Caco-2 (cell line): ENCODE measurements around the gene ANK3. TPM values are rescaled to one million over a fixed set of nuclear protein-coding genes. Genes with fewer than 3 reads are reported as not detected.

ENCODE experiments used
- BruUV-seq: library from RNA; stranded (reverse); fragments of 400-500 nt; replicated peaks from 2 replicates; lab custom pipeline; 2021; lab: Mats Ljungman, UMichigan
- CTCF ChIA-PET: fragments of 300-600 bp; sonication (Branson Sonifier 250); formaldehyde crosslinking; loops from one replicate; lab custom pipeline; 2022; ENCODE audit warnings: antibody characterized with exemption; lab: Charles Lee
- POLR2A ChIA-PET: fragments of 300-600 bp; sonication (Branson Sonifier 250); formaldehyde crosslinking; loops from one replicate; lab custom pipeline; 2022; ENCODE audit warnings: antibody characterized with exemption; lab: Charles Lee
- DNase-seq, 2 experiments: peaks; one replicate each; pipeline versions ENCODE4 v3.0.0 to v3.0.0-alpha.2; 2020 to 2022
- H3K27me3 ChIP-seq: replicated peaks from 2 replicates; pipeline ENCODE4 v1.6.0; 2011; ENCODE audit warnings: low read length; ENCODE audit not compliant: control insufficient read depth, insufficient read depth
- H3K36me3 ChIP-seq: 2 replicates; pipeline ENCODE4 v1.5.1; 2011; ENCODE audit warnings: low read length; ENCODE audit not compliant: control insufficient read depth, insufficient read depth
- H3K4me1 ChIP-seq: fragments of 250-450 bp; sonication (Bioruptor Pico); 2 replicates; pipeline ENCODE4 v1.5.1; 2020; ENCODE audit warnings: mild to moderate bottlenecking
- H3K4me3 ChIP-seq: 2 replicates; pipeline ENCODE4 v1.5.1; 2011; ENCODE audit warnings: low read depth, mild to moderate bottlenecking, control low read depth, low read length
- H3K9me3 ChIP-seq: fragments of 250-450 bp; sonication (Bioruptor Pico); 2 replicates; pipeline ENCODE4 v1.5.1; 2020; ENCODE audit warnings: mild to moderate bottlenecking, moderate library complexity
- H3K27ac Mint-ChIP-seq: one replicate; pipeline ENCODE4 v1.8.0; 2022; ENCODE audit warnings: mixed read lengths; ENCODE audit not compliant: unreplicated experiment
- H3K27me3 Mint-ChIP-seq: one replicate; pipeline ENCODE4 v1.8.0; 2022; ENCODE audit warnings: mixed read lengths; ENCODE audit not compliant: insufficient read depth, unreplicated experiment
- H3K36me3 Mint-ChIP-seq: one replicate; pipeline ENCODE4 v1.8.0; 2022; ENCODE audit warnings: mild to moderate bottlenecking, mixed read lengths; ENCODE audit not compliant: insufficient read depth, unreplicated experiment
- H3K4me1 Mint-ChIP-seq: one replicate; pipeline ENCODE4 v1.8.0; 2022; ENCODE audit warnings: low read depth, mixed read lengths; ENCODE audit not compliant: unreplicated experiment
- H3K4me3 Mint-ChIP-seq: one replicate; pipeline ENCODE4 v1.8.0; 2022; ENCODE audit warnings: mild to moderate bottlenecking, moderate library complexity, mixed read lengths; ENCODE audit not compliant: unreplicated experiment
- H3K9me3 Mint-ChIP-seq: one replicate; pipeline ENCODE4 v1.8.0; 2022; ENCODE audit warnings: mixed read lengths; ENCODE audit not compliant: unreplicated experiment
- CTCF ChIP-seq, 2 experiments: fragments of 200-600 bp in 1 of 2; IDR thresholded peaks; 1 replicate in 1 of 2; 2 replicates in 1 of 2; pipeline versions ENCODE4 v1.5.1 to v1.8.0; 2011 to 2022; ENCODE audit warnings: antibody characterized with exemption in 1 of 2, control low read depth in 1 of 2, inconsistent platforms in 1 of 2, low read depth in 1 of 2, low read length in 1 of 2, mild to moderate bottlenecking in 1 of 2, moderate library complexity in 1 of 2; ENCODE audit not compliant: insufficient read depth in 1 of 2, severe bottlenecking in 1 of 2, unreplicated experiment in 1 of 2
- intact Hi-C: fragments of 100-400 bp; cut with micrococcal nuclease; formaldehyde crosslinking; loops from one replicate; pipeline ENCODE4 v1.10.0; 2022; ENCODE audit not compliant: unreplicated experiment
- total RNA-seq: library from RNA; stranded (reverse); gene quantifications from 2 replicates; pipeline ENCODE4 v1.2.3, GENCODE V29; 2022

Gene ANK3
- total RNA-seq, 1 experiment from 2014 or later: 46.7 TPM

GRCh38 chr10:60069311-60069710, 320.4 kb downstream of the ANK3 start:
- no TSS peak for BruUV-seq
- no peak overlapping the region for H3K27ac Mint-ChIP-seq
- peaks cover 7% of the 10 kb centered on the region for H3K4me1 Mint-ChIP-seq
- intact Hi-C loops: no loop called here
- Histone ChIP-seq H3K4me1 (peaks cover 4% of the 10 kb centered on the region; the same call in 1 of the 2 replicates), H3K27me3 (no peaks in the 10 kb centered on the region), H3K36me3 (no peaks in the 10 kb centered on the region), H3K9me3 (no peaks in the 10 kb centered on the region), H3K4me3 (no peak overlapping the region)
- no peak for DNase-seq
- POLR2A ChIA-PET: no interaction called here
- TF ChIP-seq CTCF (IDR thresholded peaks at IDR 0.05; ENCODE audit: insufficient read depth in 1 of 2, low read depth in 1 of 2, low read length in 1 of 2, severe bottlenecking in 1 of 2, unreplicated experiment in 1 of 2): no peak
- H3K9me3 Mint-ChIP-seq: no peaks in the 10 kb centered on the region
- H3K4me3 Mint-ChIP-seq: no peak overlapping the region
- H3K27me3 Mint-ChIP-seq: no peaks in the 10 kb centered on the region
- H3K36me3 Mint-ChIP-seq: no peaks in the 10 kb centered on the region
- CTCF ChIA-PET: no interaction called here

- TF ChIP-seq CTCF (IDR thresholded peaks at IDR 0.05; ENCODE audit: insufficient read depth in 1 of 2, low read depth in 1 of 2, low read length in 1 of 2, severe bottlenecking in 1 of 2, unreplicated experiment in 1 of 2): no peak
- POLR2A ChIA-PET: no interaction called here
- CTCF ChIA-PET: no interaction called here
- no peak for DNase-seq
- no TSS peak for BruUV-seq
- no peak overlapping the region for H3K27ac Mint-ChIP-seq
- no peaks in the 10 kb centered on the region for H3K36me3 Mint-ChIP-seq
- Histone ChIP-seq H3K27me3 (no peaks in the 10 kb centered on the region), H3K36me3 (no peaks in the 10 kb centered on the region), H3K4me1 (peaks cover 5% of the 10 kb centered on the region), H3K4me3 (no peak overlapping the region), H3K9me3 (no peaks in the 10 kb centered on the region)
- H3K9me3 Mint-ChIP-seq: no peaks in the 10 kb centered on the region
- no peak overlapping the region for H3K4me3 Mint-ChIP-seq
- intact Hi-C loops: no loop called here
- H3K27me3 Mint-ChIP-seq: no peaks in the 10 kb centered on the region
- no peaks in the 10 kb centered on the region for H3K4me1 Mint-ChIP-seq
Measured at GRCh38 chr10:60050366-60050765, 339.3 kb downstream of the ANK3 start.

GRCh38 chr10:60048091-60048501, 341.6 kb downstream of the ANK3 start:
- Mint-ChIP-seq H3K27me3 (no peaks in the 10 kb centered on the region), H3K36me3 (no peaks in the 10 kb centered on the region), H3K27ac (no peak overlapping the region), H3K9me3 (no peaks in the 10 kb centered on the region), H3K4me3 (no peak overlapping the region), H3K4me1 (no peaks in the 10 kb centered on the region)
- DNase-seq: peak; percentile 81 to 83
- POLR2A ChIA-PET: no interaction called here
- peak; percentile 84 to 86 for TF ChIP-seq CTCF (IDR thresholded peaks at IDR 0.05; ENCODE audit: insufficient read depth in 1 of 2, low read depth in 1 of 2, low read length in 1 of 2, severe bottlenecking in 1 of 2, unreplicated experiment in 1 of 2)
- H3K4me3 ChIP-seq: no peak overlapping the region
- no peaks in the 10 kb centered on the region for H3K36me3 ChIP-seq
- H3K4me1 ChIP-seq: peaks cover 5% of the 10 kb centered on the region
- BruUV-seq: no TSS peak
- CTCF ChIA-PET: interaction anchor here (1.0 to 1.6 kb wide), 4 partner anchors 36 to 217 kb away, joined by 3 to 8 read pairs (median 3); partner anchors contain the start of gene CCDC6
- H3K9me3 ChIP-seq: no peaks in the 10 kb centered on the region
- intact Hi-C loops: loop anchor here (1.0 to 5.0 kb wide), 7 partner anchors 15 to 422 kb away; partner anchors contain the start of gene CCDC6
- H3K27me3 ChIP-seq: no peaks in the 10 kb centered on the region
